ENCODE data around the gene HMGCL.
"Not testable (repeated sequence)": the region's sequence is repeated elsewhere in the genome, so short reads cannot be mapped to it uniquely, and the experiment has no call there.

Gene HMGCL

GRCh38 chr1:23798662-23799142 is 26.5 kb downstream of the HMGCL start:
- H3K4me1 Mint-ChIP-seq, result peaks cover 17% of the 10 kb centered on the region
- no peak for DNase-seq
- H3K27ac Mint-ChIP-seq, result no peak overlapping the region

GRCh38 chr1:23797478-23798448 is 27.5 kb downstream of the HMGCL start:
- H3K27me3 Mint-ChIP-seq (ENCODE audit: low read depth, poor library complexity), result peaks cover 14% of the 10 kb centered on the region
- no peak for DNase-seq
- no peak overlapping the region for H3K27ac Mint-ChIP-seq
- no peaks in the 10 kb centered on the region for H3K36me3 Mint-ChIP-seq (ENCODE audit: low read depth)
- no peak for TF ChIP-seq CTCF (IDR thresholded peaks at IDR 0.05)
- H3K4me1 Mint-ChIP-seq, result peaks cover 21% of the 10 kb centered on the region
- H3K4me3 Mint-ChIP-seq, result no peak overlapping the region
- H3K9me3 Mint-ChIP-seq, result no peaks in the 10 kb centered on the region

More at GRCh38 chr1:23798662-23799142, 26.5 kb downstream of the HMGCL start:
- Mint-ChIP-seq H3K27me3 (ENCODE audit: low read depth, poor library complexity) (peaks cover 14% of the 10 kb centered on the region), H3K36me3 (ENCODE audit: low read depth) (peaks cover 3% of the 10 kb centered on the region), H3K9me3 (no peaks in the 10 kb centered on the region), H3K4me3 (peak overlapping the region; percentile 94)
- no peak for TF ChIP-seq CTCF (IDR thresholded peaks at IDR 0.05)

GRCh38 chr1:23796466-23797271 is 28.6 kb downstream of the HMGCL start:
- H3K4me3 Mint-ChIP-seq, result no peak overlapping the region
- H3K36me3 Mint-ChIP-seq (ENCODE audit: low read depth), result no peaks in the 10 kb centered on the region

GRCh38 chr1:23795676-23796465 is 29.4 kb downstream of the HMGCL start:
- H3K36me3 Mint-ChIP-seq (ENCODE audit: low read depth), result no peaks in the 10 kb centered on the region
- no peak overlapping the region for H3K4me3 Mint-ChIP-seq

More at GRCh38 chr1:23796466-23797271, 28.6 kb downstream of the HMGCL start:
- Mint-ChIP-seq H3K9me3 (no peaks in the 10 kb centered on the region), H3K27ac (no peak overlapping the region), H3K27me3 (ENCODE audit: low read depth, poor library complexity) (peaks cover 6% of the 10 kb centered on the region), H3K4me1 (peaks cover 30% of the 10 kb centered on the region)
- no peak for TF ChIP-seq CTCF (IDR thresholded peaks at IDR 0.05)
- no peak for DNase-seq

GRCh38 chr1:23794732-23795182 is 30.5 kb downstream of the HMGCL start:
- H3K36me3 Mint-ChIP-seq (ENCODE audit: low read depth); H3K9me3 Mint-ChIP-seq; H3K4me3 Mint-ChIP-seq; DNase-seq; H3K27me3 Mint-ChIP-seq (ENCODE audit: low read depth, poor library complexity): not testable (repeated sequence)
- Mint-ChIP-seq H3K4me1 (peaks cover 36% of the 10 kb centered on the region), H3K27ac (peak overlapping the region; percentile 36)

More at GRCh38 chr1:23795676-23796465, 29.4 kb downstream of the HMGCL start:
- Mint-ChIP-seq H3K9me3 (no peaks in the 10 kb centered on the region), H3K4me1 (peaks cover 31% of the 10 kb centered on the region), H3K27me3 (ENCODE audit: low read depth, poor library complexity) (no peaks in the 10 kb centered on the region), H3K27ac (peak overlapping the region; percentile 55)
- no peak for TF ChIP-seq CTCF (IDR thresholded peaks at IDR 0.05)
- DNase-seq, result no peak
